GM18909 (cell line): Measurements from ENCODE around the gene ERICH6B.
"Not testable (repeated sequence)": the region's sequence is repeated elsewhere in the genome, so short reads cannot be mapped to it uniquely, and the experiment has no call there.

ENCODE experiments used
- ATAC-seq: cut with Tn5 transposase; IDR thresholded peaks from one replicate; pipeline ENCODE4 v1.9.1; 2021; ENCODE audit warnings: mild to moderate bottlenecking; ENCODE audit not compliant: unreplicated experiment, poor library complexity

Gene ERICH6B

GRCh38 chr13:45615501-45616101, at the start of gene ERICH6B:
Gene ERICH6B (minus strand): TSS chr13:45615739. CDS start chr13:45597005, 18,734 bp downstream.
- ATAC-seq = no peak

- not testable (repeated sequence) for ATAC-seq
Observed at GRCh38 chr13:45662903-45663302, 47.4 kb upstream of the ERICH6B start.

GRCh38 chr13:45662162-45662561, 46.6 kb upstream of the ERICH6B start:
- no peak for ATAC-seq

GRCh38 chr13:45660458-45660857, 44.9 kb upstream of the ERICH6B start:
- not testable (repeated sequence) for ATAC-seq

GRCh38 chr13:45659536-45659935, 44.0 kb upstream of the ERICH6B start:
- no peak for ATAC-seq

- ATAC-seq = no peak
Observed at GRCh38 chr13:45658586-45659235, 43.2 kb upstream of the ERICH6B start.

GRCh38 chr13:45654633-45655349, 39.3 kb upstream of the ERICH6B start:
- ATAC-seq = no peak

- ATAC-seq = not testable (repeated sequence)
Observed at GRCh38 chr13:45645263-45645662, 29.7 kb upstream of the ERICH6B start.

- not testable (repeated sequence) for ATAC-seq
Observed at GRCh38 chr13:45642159-45642558, 26.6 kb upstream of the ERICH6B start.

GRCh38 chr13:45635291-45635690, 19.8 kb upstream of the ERICH6B start:
- ATAC-seq = not testable (repeated sequence)

GRCh38 chr13:45630791-45631190, 15.3 kb upstream of the ERICH6B start:
- no peak for ATAC-seq

- ATAC-seq = no peak
Observed at GRCh38 chr13:45629940-45630339, 14.4 kb upstream of the ERICH6B start.

GRCh38 chr13:45628094-45628493, 12.6 kb upstream of the ERICH6B start:
- ATAC-seq = no peak

GRCh38 chr13:45627656-45628055, 12.1 kb upstream of the ERICH6B start:
- ATAC-seq = no peak

GRCh38 chr13:45626731-45627374, 11.3 kb upstream of the ERICH6B start:
- no peak for ATAC-seq

GRCh38 chr13:45623516-45624090, 8.1 kb upstream of the ERICH6B start:
- no peak for ATAC-seq

GRCh38 chr13:45621950-45622349, 6.4 kb upstream of the ERICH6B start:
- no peak for ATAC-seq

- ATAC-seq = no peak
Observed at GRCh38 chr13:45607931-45608330, 7.6 kb downstream of the ERICH6B start.

GRCh38 chr13:45604892-45605291, 10.6 kb downstream of the ERICH6B start:
- no peak for ATAC-seq

GRCh38 chr13:45603338-45603737, 12.2 kb downstream of the ERICH6B start:
- ATAC-seq = no peak
